Mesendoderm (in vitro differentiated cells): ENCODE data around the gene ADI1.

Source experiments
- DNase-seq: peaks from one replicate; pipeline ENCODE4 v3.0.0; 2013
- H2AK5ac ChIP-seq: 2 replicates; pipeline ENCODE4 v1.6.1; 2013; ENCODE audit warnings: low read length, inconsistent platforms
- H2BK120ac ChIP-seq: 2 replicates; pipeline ENCODE4 v1.6.1; 2013; ENCODE audit warnings: low read depth, mild to moderate bottlenecking, low read length, moderate library complexity, mixed read lengths
- H2BK15ac ChIP-seq: replicated peaks from 2 replicates; pipeline ENCODE4 v1.6.1; 2013; ENCODE audit warnings: low read depth, mild to moderate bottlenecking, moderate library complexity
- H2BK5ac ChIP-seq: 2 replicates; pipeline ENCODE4 v1.6.1; 2013; ENCODE audit warnings: low read length, inconsistent platforms
- H3K18ac ChIP-seq: 2 replicates; pipeline ENCODE4 v1.6.1; 2013; ENCODE audit warnings: mild to moderate bottlenecking, low read length, mixed read lengths
- H3K23ac ChIP-seq: one replicate; pipeline ENCODE4 v1.6.1; 2013; ENCODE audit warnings: low read length
- H3K27ac ChIP-seq: 2 replicates; pipeline ENCODE4 v1.5.1; 2013; ENCODE audit warnings: low read depth, mild to moderate bottlenecking, inconsistent platforms, low read length, moderate library complexity
- H3K27me3 ChIP-seq: 2 replicates; pipeline ENCODE4 v1.6.1; 2013; ENCODE audit warnings: low read length, control low read depth, mild to moderate bottlenecking, inconsistent platforms; ENCODE audit not compliant: insufficient read depth, poor library complexity
- H3K36me3 ChIP-seq: 2 replicates; pipeline ENCODE4 v1.6.1; 2013; ENCODE audit warnings: low read length, inconsistent platforms; ENCODE audit not compliant: control insufficient read depth, insufficient read depth
- H3K4ac ChIP-seq: one replicate; pipeline ENCODE4 v1.6.1; 2013; ENCODE audit warnings: low read depth, mild to moderate bottlenecking, low read length, moderate library complexity
- H3K4me1 ChIP-seq: 2 replicates; pipeline ENCODE4 v1.6.1; 2013; ENCODE audit warnings: low read depth, low read length, inconsistent platforms; ENCODE audit not compliant: control insufficient read depth
- H3K4me2 ChIP-seq: 2 replicates; pipeline ENCODE4 v1.6.1; 2013; ENCODE audit warnings: low read length
- H3K4me3 ChIP-seq: 2 replicates; pipeline ENCODE4 v1.5.1; 2013; ENCODE audit warnings: mild to moderate bottlenecking, low read length
- H3K56ac ChIP-seq: one replicate; pipeline ENCODE4 v1.6.1; 2013; ENCODE audit warnings: low read length
- H3K79me1 ChIP-seq: 2 replicates; pipeline ENCODE4 v1.6.1; 2013; ENCODE audit warnings: low read length, inconsistent platforms
- H3K79me2 ChIP-seq: 2 replicates; pipeline ENCODE4 v1.6.1; 2013; ENCODE audit warnings: mild to moderate bottlenecking, low read length; ENCODE audit not compliant: control insufficient read depth, insufficient read depth
- H3K9ac ChIP-seq: 2 replicates; pipeline ENCODE4 v1.6.1; 2013; ENCODE audit warnings: low read length, inconsistent platforms
- H4K5ac ChIP-seq: one replicate; pipeline ENCODE4 v1.6.1; 2013; ENCODE audit warnings: low read length
- H4K8ac ChIP-seq: one replicate; pipeline ENCODE4 v1.6.1; 2013; ENCODE audit warnings: low read depth, mild to moderate bottlenecking, control low read depth, low read length, moderate library complexity
- WGBS: extraction: QIAGEN DNeasy Blood & Tissue Kit; methylation state at CpG from one replicate; pipeline ENCODE4 v1.1.7; 2013; ENCODE audit warnings: low lambda C conversion rate, missing lambda C conversion rate; ENCODE audit not compliant: insufficient coverage; ENCODE audit errors: extremely low coverage; 5-methylcytosine and 5-hydroxymethylcytosine counted together

The ADI1 gene

GRCh38 chr2:3480352-3481010 lies 38.9 kb downstream of the ADI1 start:
- DNase-seq, result no peak
- Histone ChIP-seq H3K79me1 (no peaks in the 10 kb centered on the region), H2BK120ac (no peak overlapping the region), H3K27me3 (no peaks in the 10 kb centered on the region), H4K8ac (no peak overlapping the region), H3K27ac (no peak overlapping the region), H2AK5ac (no peak overlapping the region), H3K56ac (no peak overlapping the region), H3K36me3 (peaks cover 1% of the 10 kb centered on the region), H2BK5ac (no peak overlapping the region), H3K23ac (no peak overlapping the region), H3K4ac (no peak overlapping the region), H3K9ac (no peak overlapping the region), H3K4me2 (no peak overlapping the region), H3K4me1 (no peaks in the 10 kb centered on the region), H3K79me2 (no peaks in the 10 kb centered on the region), H2BK15ac (no peak overlapping the region), H4K5ac (no peak overlapping the region), H3K18ac (no peak overlapping the region), H3K4me3 (no peak overlapping the region)
- WGBS, result no CpG with 5 or more reads among the region's 7 CpGs

- DNase-seq, result no peak
- Histone ChIP-seq H3K27ac (no peak overlapping the region), H2AK5ac (no peak overlapping the region), H3K56ac (no peak overlapping the region), H3K4me1 (no peaks in the 10 kb centered on the region), H3K79me2 (no peaks in the 10 kb centered on the region), H3K9ac (no peak overlapping the region), H3K4ac (no peak overlapping the region), H3K4me2 (no peak overlapping the region), H3K36me3 (peaks cover 1% of the 10 kb centered on the region), H2BK120ac (no peak overlapping the region), H2BK15ac (no peak overlapping the region), H2BK5ac (no peak overlapping the region), H3K23ac (no peak overlapping the region), H3K27me3 (no peaks in the 10 kb centered on the region), H4K5ac (no peak overlapping the region), H3K4me3 (no peak overlapping the region), H3K79me1 (no peaks in the 10 kb centered on the region), H3K18ac (no peak overlapping the region), H4K8ac (no peak overlapping the region)
- no CpG with 5 or more reads among the region's 31 CpGs for WGBS
These were observed 39.7 kb downstream of the ADI1 start for GRCh38 chr2:3479430-3480320.

GRCh38 chr2:3478846-3479385 lies 40.4 kb downstream of the ADI1 start:
- Histone ChIP-seq H3K4me3 (no peak overlapping the region), H3K27me3 (no peaks in the 10 kb centered on the region), H3K27ac (no peak overlapping the region), H3K4me1 (no peaks in the 10 kb centered on the region), H2BK120ac (no peak overlapping the region), H3K56ac (no peak overlapping the region), H3K9ac (no peak overlapping the region), H3K23ac (no peak overlapping the region), H4K5ac (no peak overlapping the region), H2AK5ac (no peak overlapping the region), H2BK15ac (no peak overlapping the region), H3K79me1 (no peaks in the 10 kb centered on the region), H3K4ac (no peak overlapping the region), H2BK5ac (no peak overlapping the region), H3K18ac (no peak overlapping the region), H3K4me2 (no peak overlapping the region), H3K36me3 (peaks cover 1% of the 10 kb centered on the region), H4K8ac (no peak overlapping the region), H3K79me2 (no peaks in the 10 kb centered on the region)
- DNase-seq, result no peak
- no CpG with 5 or more reads among the region's 19 CpGs for WGBS

DNA sequence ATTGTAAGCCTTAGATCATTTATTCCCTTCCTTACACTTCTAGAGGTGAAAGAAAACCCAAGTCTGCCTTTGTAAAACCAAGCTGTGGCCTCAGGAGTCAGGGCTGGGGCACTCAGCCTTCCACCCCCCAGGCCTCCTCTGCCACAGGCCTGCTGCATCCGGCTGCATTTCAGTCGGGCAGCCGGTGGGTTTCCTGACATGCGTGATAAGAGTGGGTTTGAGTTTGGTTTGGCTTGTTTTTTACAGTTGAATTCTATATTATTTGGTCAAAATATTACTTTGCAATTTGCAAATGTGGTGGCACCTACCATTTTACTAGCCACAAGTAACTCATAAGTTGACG lies 42.4 kb downstream of the ADI1 start:
- Histone ChIP-seq H3K36me3 (peaks cover 1% of the 10 kb centered on the region), H2AK5ac (no peak overlapping the region), H3K9ac (no peak overlapping the region), H3K27me3 (no peaks in the 10 kb centered on the region), H3K23ac (no peak overlapping the region), H3K79me2 (no peaks in the 10 kb centered on the region), H3K79me1 (no peaks in the 10 kb centered on the region), H3K4ac (no peak overlapping the region), H2BK5ac (no peak overlapping the region), H4K8ac (no peak overlapping the region), H4K5ac (no peak overlapping the region), H3K4me3 (no peak overlapping the region), H3K4me1 (no peaks in the 10 kb centered on the region), H2BK15ac (no peak overlapping the region), H2BK120ac (no peak overlapping the region), H3K56ac (no peak overlapping the region), H3K4me2 (no peak overlapping the region), H3K27ac (no peak overlapping the region), H3K18ac (no peak overlapping the region)
- DNase-seq, result no peak
- WGBS, result no CpG with 5 or more reads among the region's 5 CpGs

- no peak overlapping the region for H2AK5ac ChIP-seq
- no peak overlapping the region for H3K18ac ChIP-seq
- no peaks in the 10 kb centered on the region for H3K79me1 ChIP-seq
- H3K56ac ChIP-seq, result no peak overlapping the region
- no peaks in the 10 kb centered on the region for H3K27me3 ChIP-seq
- H3K9ac ChIP-seq, result no peak overlapping the region
- no peak overlapping the region for H2BK15ac ChIP-seq
- no peak overlapping the region for H3K4ac ChIP-seq
- H3K27ac ChIP-seq, result no peak overlapping the region
- H3K79me2 ChIP-seq, result no peaks in the 10 kb centered on the region
- H4K8ac ChIP-seq, result no peak overlapping the region
- no peak overlapping the region for H4K5ac ChIP-seq
- H3K4me3 ChIP-seq, result no peak overlapping the region
- H3K4me2 ChIP-seq, result no peak overlapping the region
- H3K23ac ChIP-seq, result no peak overlapping the region
- H2BK5ac ChIP-seq, result no peak overlapping the region
- no peak for DNase-seq
- no CpG with 5 or more reads among the region's 14 CpGs for WGBS
- H3K4me1 ChIP-seq, result no peaks in the 10 kb centered on the region
- H2BK120ac ChIP-seq, result no peak overlapping the region
- H3K36me3 ChIP-seq, result peaks cover 1% of the 10 kb centered on the region
These were observed 42.9 kb downstream of the ADI1 start for GRCh38 chr2:3476321-3476984.
